PC-9 (cell line): ENCODE data around the gene LZIC.

Source experiments
- EZH2 ChIP-seq: fragments of 200-600 bp; sonication (generic); IDR thresholded peaks from 2 replicates; pipeline ENCODE4 v1.8.0; 2017; ENCODE audit warnings: antibody characterized with exemption, low read depth
- TF ChIP-seq, protein P1 (sequence below): fragments of 200-600 bp; sonication (generic); conservative IDR thresholded peaks from 2 replicates; pipeline ENCODE4 v1.6.1; 2017; ENCODE audit warnings: mixed run types, antibody characterized with exemption, mild to moderate bottlenecking, moderate library complexity

DNA sequence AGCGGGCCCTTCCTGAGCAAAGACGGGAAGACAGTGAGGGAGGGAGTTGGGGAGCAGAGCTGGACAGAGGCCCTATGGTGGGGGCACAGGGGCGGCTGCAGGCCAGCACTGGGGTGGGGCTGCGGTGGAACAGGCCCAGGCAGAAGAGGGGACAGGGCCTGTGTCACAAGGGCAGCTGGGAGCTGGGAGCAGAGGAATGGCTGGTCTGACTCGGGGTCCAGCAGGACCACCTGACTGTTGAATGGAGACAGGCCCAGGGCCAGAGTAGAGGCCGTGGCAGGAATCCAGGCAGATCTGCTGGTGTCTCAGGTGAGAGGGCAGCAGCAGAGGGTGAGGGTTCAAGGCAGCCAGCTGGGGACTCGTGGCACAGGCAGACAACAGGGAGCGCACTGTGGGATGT, 58.4 kb downstream of the LZIC start:
- TF ChIP-seq, protein P1, sequence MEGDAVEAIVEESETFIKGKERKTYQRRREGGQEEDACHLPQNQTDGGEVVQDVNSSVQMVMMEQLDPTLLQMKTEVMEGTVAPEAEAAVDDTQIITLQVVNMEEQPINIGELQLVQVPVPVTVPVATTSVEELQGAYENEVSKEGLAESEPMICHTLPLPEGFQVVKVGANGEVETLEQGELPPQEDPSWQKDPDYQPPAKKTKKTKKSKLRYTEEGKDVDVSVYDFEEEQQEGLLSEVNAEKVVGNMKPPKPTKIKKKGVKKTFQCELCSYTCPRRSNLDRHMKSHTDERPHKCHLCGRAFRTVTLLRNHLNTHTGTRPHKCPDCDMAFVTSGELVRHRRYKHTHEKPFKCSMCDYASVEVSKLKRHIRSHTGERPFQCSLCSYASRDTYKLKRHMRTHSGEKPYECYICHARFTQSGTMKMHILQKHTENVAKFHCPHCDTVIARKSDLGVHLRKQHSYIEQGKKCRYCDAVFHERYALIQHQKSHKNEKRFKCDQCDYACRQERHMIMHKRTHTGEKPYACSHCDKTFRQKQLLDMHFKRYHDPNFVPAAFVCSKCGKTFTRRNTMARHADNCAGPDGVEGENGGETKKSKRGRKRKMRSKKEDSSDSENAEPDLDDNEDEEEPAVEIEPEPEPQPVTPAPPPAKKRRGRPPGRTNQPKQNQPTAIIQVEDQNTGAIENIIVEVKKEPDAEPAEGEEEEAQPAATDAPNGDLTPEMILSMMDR: no peak
- no peak for TF ChIP-seq EZH2
